Testis (tissue), 2 donors: ENCODE measurements around the gene FMO1.

Source experiments
- CTCF ChIP-seq, 3 experiments: fragments of 450-650 bp in 2 of 3; fragments of 200-600 bp in 1 of 3; sonication (generic) in 1 of 3; IDR thresholded peaks; one replicate each; pipeline ENCODE4 v1.5.1; 2016 to 2019; ENCODE audit warnings: antibody characterized with exemption in 3 of 3, mild to moderate bottlenecking in 2 of 3, moderate library complexity in 1 of 3
- POLR2A ChIP-seq: fragments of 450-650 bp; IDR thresholded peaks from one replicate; pipeline ENCODE4 v1.6.1; 2017; ENCODE audit warnings: antibody characterized with exemption, mild to moderate bottlenecking, moderate library complexity

GRCh38 chr1:171300401-171300800 is 52.1 kb downstream of the FMO1 start:
- TF ChIP-seq CTCF (IDR thresholded peaks at IDR 0.05) (no peak), POLR2A (no peak)
